ENCODE data around the gene TERC. TPM values are rescaled to one million over a fixed set of nuclear protein-coding genes. Genes with fewer than 3 reads are reported as not detected.

TERC gene
- polyA plus RNA-seq, 1 experiment = 0.18 TPM

- Histone ChIP-seq H3K4me3 (ENCODE audit: low read depth, low read length) (no peak overlapping the region), H3K27me3 (ENCODE audit: control insufficient read depth, insufficient read depth, low read length) (no peaks in the 10 kb centered on the region), H3K36me3 (ENCODE audit: control insufficient read depth, insufficient read depth, low read length) (peaks cover 13% of the 10 kb centered on the region)
- POLR2A ChIA-PET = no interaction called here
- no peak for DNase-seq (ENCODE audit: low read depth)
- CTCF ChIA-PET = no interaction called here
- TF ChIP-seq, protein P1, sequence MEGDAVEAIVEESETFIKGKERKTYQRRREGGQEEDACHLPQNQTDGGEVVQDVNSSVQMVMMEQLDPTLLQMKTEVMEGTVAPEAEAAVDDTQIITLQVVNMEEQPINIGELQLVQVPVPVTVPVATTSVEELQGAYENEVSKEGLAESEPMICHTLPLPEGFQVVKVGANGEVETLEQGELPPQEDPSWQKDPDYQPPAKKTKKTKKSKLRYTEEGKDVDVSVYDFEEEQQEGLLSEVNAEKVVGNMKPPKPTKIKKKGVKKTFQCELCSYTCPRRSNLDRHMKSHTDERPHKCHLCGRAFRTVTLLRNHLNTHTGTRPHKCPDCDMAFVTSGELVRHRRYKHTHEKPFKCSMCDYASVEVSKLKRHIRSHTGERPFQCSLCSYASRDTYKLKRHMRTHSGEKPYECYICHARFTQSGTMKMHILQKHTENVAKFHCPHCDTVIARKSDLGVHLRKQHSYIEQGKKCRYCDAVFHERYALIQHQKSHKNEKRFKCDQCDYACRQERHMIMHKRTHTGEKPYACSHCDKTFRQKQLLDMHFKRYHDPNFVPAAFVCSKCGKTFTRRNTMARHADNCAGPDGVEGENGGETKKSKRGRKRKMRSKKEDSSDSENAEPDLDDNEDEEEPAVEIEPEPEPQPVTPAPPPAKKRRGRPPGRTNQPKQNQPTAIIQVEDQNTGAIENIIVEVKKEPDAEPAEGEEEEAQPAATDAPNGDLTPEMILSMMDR (IDR thresholded peaks at IDR 0.05; ENCODE audit: insufficient read depth, low read depth, low read length) = no peak
These were observed 13.0 kb upstream of the TERC start for GRCh38 chr3:169777822-169778221.

DNA sequence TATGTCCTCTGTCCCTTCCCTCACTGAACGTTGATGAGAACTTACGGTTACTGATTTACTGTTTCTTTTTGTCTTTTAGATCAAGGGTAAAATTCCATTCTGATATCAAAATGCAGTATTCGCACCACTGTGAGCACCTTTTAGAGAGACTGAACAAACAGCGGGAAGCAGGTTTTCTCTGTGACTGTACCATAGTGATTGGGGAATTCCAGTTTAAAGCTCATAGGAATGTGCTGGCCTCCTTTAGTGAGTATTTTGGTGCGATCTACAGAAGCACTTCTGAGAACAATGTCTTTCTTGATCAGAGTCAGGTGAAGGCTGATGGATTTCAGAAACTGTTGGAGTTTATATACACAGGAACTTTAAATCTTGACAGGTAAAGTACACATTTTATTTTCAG, 9.3 kb upstream of the TERC start:
- TF ChIP-seq, protein P1 (IDR thresholded peaks at IDR 0.05; ENCODE audit: insufficient read depth, low read depth, low read length) = no peak
- peak overlapping the region; percentile 99 for H3K4me3 ChIP-seq (ENCODE audit: low read depth, low read length)
- peaks cover 5% of the 10 kb centered on the region; the same call in 1 of the 2 replicates for H3K36me3 ChIP-seq (ENCODE audit: control insufficient read depth, insufficient read depth, low read length)
- H3K27me3 ChIP-seq (ENCODE audit: control insufficient read depth, insufficient read depth, low read length) = no peaks in the 10 kb centered on the region
- ChIA-PET CTCF (interaction anchor here (0.6 kb wide), 1 partner anchor 637 kb away, joined by 3 read pairs; no protein-coding TSS in a partner anchor), POLR2A (no interaction called here)
- DNase-seq (ENCODE audit: low read depth) = no peak

- ChIA-PET POLR2A (interaction anchor here (0.7 to 1.4 kb wide), 2 partner anchors 18 to 896 kb away, joined by 3 to 4 read pairs; no protein-coding TSS in a partner anchor), CTCF (no interaction called here)
- Histone ChIP-seq H3K27me3 (ENCODE audit: control insufficient read depth, insufficient read depth, low read length) (no peaks in the 10 kb centered on the region), H3K36me3 (ENCODE audit: control insufficient read depth, insufficient read depth, low read length) (peaks cover 1% of the 10 kb centered on the region; the same call in 1 of the 2 replicates), H3K4me3 (ENCODE audit: low read depth, low read length) (peak within 1 kb of the TSS; percentile 99)
- TF ChIP-seq, protein P1 (IDR thresholded peaks at IDR 0.05; ENCODE audit: insufficient read depth, low read depth, low read length) = peak; percentile 40; the same call in 1 of the 2 replicates
- no peak for DNase-seq (ENCODE audit: low read depth)
These were observed 8.3 kb upstream of the TERC start, which contains the start of gene MYNN for GRCh38 chr3:169772897-169773816. MYNN (plus strand) TSS chr3:169773396; CDS start chr3:169774296, 900 bp downstream.

- H3K36me3 ChIP-seq (ENCODE audit: control insufficient read depth, insufficient read depth, low read length) = no peaks in the 10 kb centered on the region; the same call in 1 of the 2 replicates
- ChIA-PET POLR2A (interaction anchor here (0.7 to 1.4 kb wide), 2 partner anchors 19 to 895 kb away, joined by 3 to 4 read pairs; no protein-coding TSS in a partner anchor), CTCF (no interaction called here)
- peak overlapping the region; percentile 99 for H3K4me3 ChIP-seq (ENCODE audit: low read depth, low read length)
- no peaks in the 10 kb centered on the region for H3K27me3 ChIP-seq (ENCODE audit: control insufficient read depth, insufficient read depth, low read length)
- TF ChIP-seq, protein P1 (IDR thresholded peaks at IDR 0.05; ENCODE audit: insufficient read depth, low read depth, low read length) = no peak
- no peak for DNase-seq (ENCODE audit: low read depth)
These were observed 7.5 kb upstream of the TERC start for GRCh38 chr3:169772305-169772896.
